PC-3 (cell line): ENCODE measurements around the gene BSCL2. TPM values are rescaled to one million over a fixed set of nuclear protein-coding genes. Genes with fewer than 3 reads are reported as not detected.
"Not testable (repeated sequence)": the region's sequence is repeated elsewhere in the genome, so short reads cannot be mapped to it uniquely, and the experiment has no call there.

Source experiments
- ATAC-seq: fragments of 200-7000 bp; cut with Tn5 transposase; 2 replicates; pipeline ENCODE4 v1.9.1; 2020; ENCODE audit warnings: mild to moderate bottlenecking, moderate library complexity
- BruUV-seq: library from RNA; stranded (reverse); fragments of 400-500 nt; replicated peaks from 2 replicates; lab custom pipeline; 2021; lab: Mats Ljungman, UMichigan
- CTCF ChIA-PET: fragments of 300-600 bp; sonication (Branson Sonifier 250); formaldehyde crosslinking; loops from one replicate; lab custom pipeline; 2022; ENCODE audit warnings: antibody characterized with exemption; lab: Charles Lee
- POLR2A ChIA-PET: fragments of 300-600 bp; sonication (Branson Sonifier 250); formaldehyde crosslinking; loops from one replicate; lab custom pipeline; 2022; ENCODE audit warnings: antibody characterized with exemption; ENCODE audit not compliant: unreplicated experiment; lab: Charles Lee
- DNase-seq: peaks from one replicate; pipeline ENCODE4 v3.0.0-alpha.2; 2015
- H2AFZ ChIP-seq: fragments of 300-600 bp; sonication (generic); 2 replicates; pipeline ENCODE4 v1.6.0; 2016; ENCODE audit warnings: antibody characterized with exemption, low read length
- H3F3A ChIP-seq: fragments of 300-600 bp; sonication (generic); one replicate; pipeline ENCODE4 v1.6.0; 2017; ENCODE audit warnings: antibody characterized with exemption, low read length, control low read depth, mild to moderate bottlenecking; ENCODE audit not compliant: unreplicated experiment
- H3K27ac ChIP-seq: fragments of 300-600 bp; sonication (generic); 2 replicates; pipeline ENCODE4 v1.5.1; 2016; ENCODE audit warnings: mild to moderate bottlenecking, low read length
- H3K27me3 ChIP-seq: fragments of 300-600 bp; sonication (generic); 2 replicates; pipeline ENCODE4 v1.6.1; 2016; ENCODE audit warnings: low read length, mixed read lengths
- H3K36me3 ChIP-seq: fragments of 300-600 bp; sonication (generic); 2 replicates; pipeline ENCODE4 v1.6.1; 2016; ENCODE audit warnings: low read depth, mixed run types, low read length, mixed read lengths
- H3K4me1 ChIP-seq: fragments of 300-600 bp; sonication (generic); 2 replicates; pipeline ENCODE4 v1.5.1; 2016; ENCODE audit warnings: low read length; ENCODE audit not compliant: insufficient read depth
- H3K4me2 ChIP-seq: fragments of 300-600 bp; sonication (generic); 2 replicates; pipeline ENCODE4 v1.6.0; 2016; ENCODE audit warnings: low read length
- H3K4me3 ChIP-seq: fragments of 300-600 bp; sonication (generic); 2 replicates; pipeline ENCODE4 v1.5.1; 2016; ENCODE audit warnings: mild to moderate bottlenecking, low read length, mixed read lengths
- H3K79me2 ChIP-seq: fragments of 300-600 bp; sonication (generic); 2 replicates; pipeline ENCODE4 v1.6.1; 2017; ENCODE audit warnings: low read length, mixed read lengths
- H3K9ac ChIP-seq: fragments of 300-600 bp; sonication (generic); 2 replicates; pipeline ENCODE4 v1.6.0; 2016; ENCODE audit warnings: mild to moderate bottlenecking, low read length
- H3K9me2 ChIP-seq: fragments of 300-600 bp; sonication (generic); replicated peaks from 2 replicates; pipeline ENCODE4 v1.6.1; 2016; ENCODE audit warnings: mixed run types, low read length, mixed read lengths
- H3K9me3 ChIP-seq: fragments of 300-600 bp; sonication (generic); 2 replicates; pipeline ENCODE4 v1.6.1; 2016; ENCODE audit warnings: low read length, mixed read lengths
- H4K20me1 ChIP-seq: fragments of 300-600 bp; sonication (generic); 2 replicates; pipeline ENCODE4 v1.6.1; 2016; ENCODE audit warnings: low read length, mixed read lengths
- CTCF ChIP-seq: fragments of 300-600 bp; sonication (generic); conservative IDR thresholded peaks from 2 replicates; pipeline ENCODE4 v1.5.1; 2017; ENCODE audit warnings: antibody characterized with exemption, low read depth, mild to moderate bottlenecking, low read length
- EZH2 ChIP-seq: fragments of 300-600 bp; sonication (generic); IDR thresholded peaks from one replicate; pipeline ENCODE4 v1.6.1; 2017; ENCODE audit warnings: antibody characterized with exemption, mild to moderate bottlenecking, low read length; ENCODE audit not compliant: unreplicated experiment
- EZH2phosphoT487 ChIP-seq: fragments of 300-600 bp; sonication (generic); IDR thresholded peaks from 2 replicates; pipeline ENCODE4 v1.6.1; 2018; ENCODE audit warnings: mild to moderate bottlenecking, antibody characterized with exemption, low read length, borderline replicate concordance
- intact Hi-C: fragments of 100-400 bp; cut with micrococcal nuclease; formaldehyde crosslinking; loops from 2 replicates; pipeline ENCODE4 v1.9.0; 2023
- total RNA-seq: library from RNA; depleted of rRNA; stranded (reverse); fragments of >200 nt; gene quantifications from 2 replicates; pipeline ENCODE4 v1.2.3, GENCODE V29; 2014

The BSCL2 gene
- total RNA-seq, 1 experiment from 2014 or later: 65.7 TPM

- no TSS peak for BruUV-seq
Measured at GRCh38 chr11:62737196-62737595, 30.0 kb upstream of the BSCL2 start.

GRCh38 chr11:62732830-62733229 lies 25.6 kb upstream of the BSCL2 start:
- Histone ChIP-seq H3K79me2 (peaks cover 47% of the 10 kb centered on the region), H3K4me2 (no peak overlapping the region), H3K27ac (no peak overlapping the region), H3K9me2 (no peaks in the 10 kb centered on the region), H2AFZ (no peak overlapping the region), H3K4me3 (no peak overlapping the region), H3K9ac (no peak overlapping the region), H3F3A (no peaks in the 10 kb centered on the region), H3K27me3 (no peaks in the 10 kb centered on the region), H3K36me3 (peaks cover 19% of the 10 kb centered on the region), H4K20me1 (no peaks in the 10 kb centered on the region), H3K9me3 (no peaks in the 10 kb centered on the region), H3K4me1 (no peaks in the 10 kb centered on the region; the same call in 1 of the 2 replicates)
- peak; percentile 36 for DNase-seq
- ATAC-seq: no peak
- CTCF ChIA-PET: no interaction called here
- TF ChIP-seq EZH2 (no peak), CTCF (peak; percentile 60)
- POLR2A ChIA-PET: no interaction called here
- intact Hi-C loops: loop anchor here (1.0 kb wide), 1 partner anchor 129 kb away; no protein-coding TSS in a partner anchor
- BruUV-seq: no TSS peak

More at GRCh38 chr11:62737196-62737595, 30.0 kb upstream of the BSCL2 start:
- H3K79me2 ChIP-seq: peaks cover 14% of the 10 kb centered on the region; the same call in 1 of the 2 replicates
- H2AFZ ChIP-seq: no peak overlapping the region
- no peaks in the 10 kb centered on the region for H3K9me2 ChIP-seq
- DNase-seq (no peak), ATAC-seq (no peak)
- H3K27ac ChIP-seq: no peak overlapping the region
- POLR2A ChIA-PET: interaction anchor here (0.6 kb wide), 1 partner anchor 17 kb away, joined by 4 read pairs; the partner anchor contains the start of gene ZBTB3
- no peaks in the 10 kb centered on the region for H3K4me1 ChIP-seq
- H3K36me3 ChIP-seq: peaks cover 37% of the 10 kb centered on the region
- no peaks in the 10 kb centered on the region for H4K20me1 ChIP-seq
- no peak overlapping the region for H3K9ac ChIP-seq
- H3K4me2 ChIP-seq: no peak overlapping the region
- CTCF ChIA-PET: no interaction called here
- no peaks in the 10 kb centered on the region for H3K9me3 ChIP-seq
- H3F3A ChIP-seq: no peaks in the 10 kb centered on the region
- no peak overlapping the region for H3K4me3 ChIP-seq
- intact Hi-C loops: no loop called here
- no peak for TF ChIP-seq EZH2
- TF ChIP-seq EZH2phosphoT487: no peak
- TF ChIP-seq CTCF: no peak
- H3K27me3 ChIP-seq: no peaks in the 10 kb centered on the region

- DNase-seq, H3K9me3 ChIP-seq, H3K27ac ChIP-seq, intact Hi-C loops, H3K4me1 ChIP-seq, BruUV-seq, H3K9me2 ChIP-seq, H3K27me3 ChIP-seq, H3F3A ChIP-seq, ATAC-seq, H3K36me3 ChIP-seq: not testable (repeated sequence)
- ChIA-PET POLR2A (interaction anchor here (1.1 to 1.4 kb wide), 2 partner anchors 23 to 111 kb away, joined by 3 to 21 read pairs; no protein-coding TSS in a partner anchor), CTCF (interaction anchor here (0.6 kb wide), 1 partner anchor 47 kb away, joined by 4 read pairs; no protein-coding TSS in a partner anchor)
- Histone ChIP-seq H2AFZ (peak overlapping the region; percentile 12; the same call in 1 of the 2 replicates), H3K9ac (peak overlapping the region; percentile 85), H4K20me1 (peaks cover 16% of the 10 kb centered on the region), H3K79me2 (peaks cover 62% of the 10 kb centered on the region), H3K4me3 (peak overlapping the region; percentile 91), H3K4me2 (peak overlapping the region; percentile 76)
Measured at GRCh38 chr11:62730076-62730475, 22.9 kb upstream of the BSCL2 start.
